CD8-positive, alpha-beta memory T cell (primary cell): ENCODE measurements around the gene COQ9. TPM values are rescaled to one million over a fixed set of nuclear protein-coding genes. Genes with fewer than 3 reads are reported as not detected.
A peak's percentile ranks its signal among the peaks of the same experiment; 100 is the strongest.

Experiments
- CTCF ChIA-PET: fragments of 350-600 bp; sonication (Branson Sonifier 250); formaldehyde crosslinking; loops from one replicate; lab custom pipeline; 2021; ENCODE audit warnings: antibody characterized with exemption; lab: Charles Lee
- POLR2A ChIA-PET: fragments of 350-600 bp; sonication (Branson Sonifier 250); formaldehyde crosslinking; loops from one replicate; lab custom pipeline; 2021; ENCODE audit warnings: antibody characterized with exemption; lab: Charles Lee
- DNase-seq, 5 donors: peaks; one replicate each; pipeline versions ENCODE4 v3.0.0 to v3.0.0-alpha.2; 2020 to 2022; ENCODE audit warnings: mixed read lengths in 1 of 5
- H3K27ac ChIP-seq: one replicate; pipeline ENCODE4 v1.7.0; 2013; ENCODE audit warnings: low read depth, mild to moderate bottlenecking, low read length, moderate library complexity
- H3K27me3 ChIP-seq: 2 replicates; pipeline ENCODE4 v1.7.0; 2013; ENCODE audit warnings: low read length, mild to moderate bottlenecking; ENCODE audit not compliant: insufficient read depth, poor library complexity, severe bottlenecking
- H3K36me3 ChIP-seq: 2 replicates; pipeline ENCODE4 v1.7.0; 2013; ENCODE audit warnings: mild to moderate bottlenecking, low read length, moderate library complexity; ENCODE audit not compliant: insufficient read depth
- H3K4me1 ChIP-seq: 2 replicates; pipeline ENCODE4 v1.7.0; 2013; ENCODE audit warnings: mild to moderate bottlenecking, low read length, moderate library complexity; ENCODE audit not compliant: insufficient read depth
- H3K4me3 ChIP-seq: 2 replicates; pipeline ENCODE4 v1.7.0; 2013; ENCODE audit warnings: mild to moderate bottlenecking, low read length
- H3K9me3 ChIP-seq: 2 replicates; pipeline ENCODE4 v1.7.0; 2013; ENCODE audit warnings: mild to moderate bottlenecking, low read length
- H3K27ac Mint-ChIP-seq, 8 donors: one replicate each; pipeline ENCODE4 v1.8.0; 2020 to 2021; ENCODE audit warnings: mixed read lengths in 8 of 8, mild to moderate bottlenecking in 6 of 8, inconsistent platforms in 3 of 8, moderate library complexity in 3 of 8
- H3K27me3 Mint-ChIP-seq, 2 donors: one replicate each; pipeline ENCODE4 v1.8.0; 2020 to 2021; ENCODE audit warnings: mixed read lengths in 2 of 2, mild to moderate bottlenecking in 1 of 2, moderate library complexity in 1 of 2
- H3K36me3 Mint-ChIP-seq, 3 donors: one replicate each; pipeline ENCODE4 v1.8.0; 2020 to 2021; ENCODE audit warnings: mixed read lengths in 3 of 3, inconsistent platforms in 1 of 3, mild to moderate bottlenecking in 1 of 3
- H3K4me1 Mint-ChIP-seq, 3 donors: one replicate each; pipeline ENCODE4 v1.8.0; 2020 to 2021; ENCODE audit warnings: mixed read lengths in 3 of 3, inconsistent platforms in 1 of 3, mild to moderate bottlenecking in 1 of 3
- H3K4me3 Mint-ChIP-seq, 7 donors: one replicate each; pipeline ENCODE4 v1.8.0; 2020 to 2021; ENCODE audit warnings: mixed read lengths in 7 of 7, mild to moderate bottlenecking in 6 of 7, moderate library complexity in 4 of 7, inconsistent platforms in 2 of 7
- H3K9me3 Mint-ChIP-seq, 5 donors: one replicate each; pipeline ENCODE4 v1.8.0; 2020 to 2022; ENCODE audit warnings: mixed read lengths in 5 of 5, mild to moderate bottlenecking in 3 of 5, moderate library complexity in 2 of 5, inconsistent platforms in 1 of 5
- polyA plus RNA-seq: library from polyadenylated mRNA; unstranded; fragments of 300-500 nt; fragmentation: Illumina TruSeq; gene quantifications from one replicate; pipeline ENCODE4 v1.2.3, GENCODE V29; 2021
- total RNA-seq, 2 experiments: library from RNA; stranded (reverse); gene quantifications; one replicate each; pipeline ENCODE4 v1.2.3, GENCODE V29; 2021

Gene COQ9
- total and polyA plus RNA-seq, 3 experiments from 2014 or later: 28.4 to 51.9 (median 50.5) TPM

DNA sequence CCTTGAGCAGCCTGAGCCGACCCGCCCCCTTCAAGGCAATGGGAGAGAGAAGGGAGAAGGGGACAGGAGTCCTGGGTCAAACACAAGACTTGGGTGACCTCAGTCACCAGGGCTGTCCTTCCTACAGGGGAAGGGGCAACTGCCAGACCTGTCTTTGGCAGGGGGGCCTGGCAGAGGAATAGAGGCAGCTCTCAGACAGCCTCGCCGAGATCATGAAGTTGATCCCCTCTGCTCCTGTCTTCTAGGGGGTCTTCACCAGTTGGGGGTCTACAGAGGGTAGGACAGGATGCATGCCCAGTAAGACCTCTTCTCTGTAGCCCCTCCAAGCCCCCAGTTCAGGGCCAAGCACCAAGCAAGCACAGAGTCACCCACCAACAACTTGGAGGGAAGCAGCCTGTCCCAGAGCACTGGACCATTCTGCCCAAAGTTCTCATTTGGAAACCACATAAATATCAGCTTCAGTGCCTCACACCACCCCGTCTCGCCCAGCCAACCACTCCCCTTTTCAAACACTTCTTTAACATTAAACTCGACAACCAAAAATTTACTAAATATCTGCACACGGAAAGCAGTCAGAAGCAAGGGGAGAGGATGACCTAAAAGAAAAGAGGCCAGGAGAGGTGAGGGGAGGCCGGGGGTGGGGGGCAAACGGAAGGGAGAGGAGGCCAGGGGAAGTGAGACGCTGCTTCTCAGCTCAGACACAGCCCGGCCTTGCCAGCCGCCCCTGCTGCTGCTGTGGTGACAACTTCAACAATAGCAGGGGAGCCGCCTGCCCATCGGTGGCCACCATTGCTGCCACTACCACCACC lies 31.3 kb downstream of the COQ9 start:
- H3K4me3 Mint-ChIP-seq: no peak overlapping the region
- H3K27ac ChIP-seq: no peak overlapping the region
- no peaks in the 10 kb centered on the region for H3K27me3 ChIP-seq
- H3K27me3 Mint-ChIP-seq: no peaks in the 10 kb centered on the region
- ChIA-PET POLR2A (no interaction called here), CTCF (interaction anchor here (1.4 kb wide), 1 partner anchor 16 kb away, joined by 3 read pairs; the partner anchor contains the start of gene POLR2C)
- no peaks in the 10 kb centered on the region for H3K36me3 ChIP-seq
- no peak for DNase-seq
- H3K9me3 ChIP-seq: no peaks in the 10 kb centered on the region
- peaks cover 7 to 24% (median 8%) of the 10 kb centered on the region in 3 donors for H3K4me1 Mint-ChIP-seq
- H3K36me3 Mint-ChIP-seq: peaks cover 0 to 2% (median 0%) of the 10 kb centered on the region in 3 donors
- H3K4me3 ChIP-seq: no peak overlapping the region
- H3K9me3 Mint-ChIP-seq: no peaks in the 10 kb centered on the region
- H3K4me1 ChIP-seq: peaks cover 16% of the 10 kb centered on the region
- peak overlapping the region in 1 of 8 donors; percentile 57 for H3K27ac Mint-ChIP-seq

DNA sequence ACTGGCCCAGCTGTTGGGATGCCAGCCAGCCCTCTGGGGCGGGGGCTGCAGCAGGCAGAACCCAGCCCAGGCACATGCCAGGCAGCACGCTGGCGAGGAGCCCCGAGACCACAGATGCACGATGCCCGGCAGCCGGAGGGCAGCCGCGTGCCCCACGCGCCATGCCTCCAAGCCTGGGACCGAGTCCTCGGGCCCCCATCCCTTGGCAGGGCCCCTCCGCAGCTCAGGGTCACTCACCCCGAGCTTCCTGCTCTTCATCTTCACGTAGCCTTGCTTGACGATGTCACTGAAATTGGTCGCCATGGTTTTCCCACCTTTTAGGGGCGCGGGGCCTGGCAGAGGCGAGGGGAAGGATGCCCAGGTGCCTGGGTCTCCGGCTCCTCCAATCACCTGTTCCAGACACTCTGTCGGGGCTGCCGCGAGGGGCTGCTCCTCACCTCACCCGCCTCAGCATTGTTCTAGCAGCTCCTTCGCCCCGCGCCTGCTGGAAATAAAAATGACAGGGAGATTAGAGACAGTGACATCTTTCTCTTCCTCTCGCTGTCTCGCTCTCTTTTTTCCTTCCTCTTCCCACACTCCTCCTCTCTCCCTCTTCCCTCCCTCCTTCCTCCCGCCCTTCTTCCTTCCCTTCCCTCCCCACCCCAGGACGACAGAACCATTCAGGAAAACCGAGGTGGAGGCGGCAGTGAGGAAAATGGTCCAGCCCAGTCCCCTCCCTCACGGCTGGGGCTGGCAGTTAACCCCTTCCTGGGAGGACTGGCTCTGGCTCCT lies 32.1 kb downstream of the COQ9 start:
- no peaks in the 10 kb centered on the region for H3K9me3 Mint-ChIP-seq
- H3K4me1 ChIP-seq: peaks cover 16% of the 10 kb centered on the region
- no peaks in the 10 kb centered on the region for H3K27me3 ChIP-seq
- peaks cover 8 to 24% (median 8%) of the 10 kb centered on the region in 3 donors for H3K4me1 Mint-ChIP-seq
- H3K9me3 ChIP-seq: no peaks in the 10 kb centered on the region
- no peak overlapping the region for H3K4me3 ChIP-seq
- ChIA-PET POLR2A (no interaction called here), CTCF (interaction anchor here (1.2 to 1.4 kb wide), 2 partner anchors 16 to 17 kb away, joined by 3 read pairs; partner anchors contain the start of gene POLR2C)
- H3K36me3 Mint-ChIP-seq: peaks cover 0 to 2% (median 0%) of the 10 kb centered on the region in 3 donors
- H3K4me3 Mint-ChIP-seq: no peak overlapping the region
- DNase-seq: no peak
- no peaks in the 10 kb centered on the region for H3K36me3 ChIP-seq
- H3K27me3 Mint-ChIP-seq: no peaks in the 10 kb centered on the region
- peak overlapping the region in 1 of 8 donors; percentile 68 for H3K27ac Mint-ChIP-seq
- H3K27ac ChIP-seq: peak overlapping the region; percentile 24

DNA sequence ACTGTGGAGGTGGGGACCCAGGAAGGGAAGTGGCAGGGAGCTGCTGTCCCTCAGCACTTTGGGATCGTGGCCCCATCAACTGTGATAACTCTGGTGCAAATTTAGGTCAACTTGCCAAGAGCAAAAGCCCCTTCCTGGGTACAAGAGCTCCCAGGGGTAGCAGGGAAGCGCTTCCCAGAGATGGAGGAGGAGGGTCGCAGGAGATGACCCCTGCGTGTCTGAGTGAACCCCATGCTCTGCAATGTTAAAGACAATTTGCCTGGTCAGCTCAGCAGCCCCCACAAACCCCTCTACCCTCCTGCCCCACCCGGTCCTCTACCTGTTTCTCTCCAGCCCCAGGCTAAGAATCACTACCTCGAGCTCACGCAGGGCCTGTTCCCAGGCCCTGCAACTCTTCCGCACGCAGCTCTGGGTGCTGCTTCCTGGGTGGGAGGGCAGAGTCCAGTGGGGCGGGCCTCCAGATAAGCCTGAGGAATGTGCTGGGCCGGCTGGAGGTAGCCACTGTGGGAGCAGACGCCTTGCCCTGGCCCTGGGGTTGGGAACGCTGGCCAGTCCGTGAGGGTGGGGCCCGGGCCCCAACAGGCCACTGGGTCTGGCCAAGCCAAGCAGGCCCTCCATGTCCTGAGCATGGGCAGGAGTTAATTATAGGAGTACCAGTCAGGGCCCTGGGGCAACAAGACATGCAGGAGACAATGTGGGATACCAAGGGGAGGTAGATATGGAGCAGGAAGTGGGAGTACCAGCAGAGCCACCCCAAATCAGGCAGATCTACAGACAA lies 32.9 kb downstream of the COQ9 start:
- H3K36me3 ChIP-seq: no peaks in the 10 kb centered on the region
- Mint-ChIP-seq H3K4me3 (no peak overlapping the region), H3K36me3 (peaks cover 0 to 2% (median 0%) of the 10 kb centered on the region in 3 donors), H3K27me3 (no peaks in the 10 kb centered on the region), H3K4me1 (peaks cover 13 to 29% (median 14%) of the 10 kb centered on the region in 3 donors), H3K9me3 (no peaks in the 10 kb centered on the region), H3K27ac (peak overlapping the region in 1 of 8 donors; percentile 68)
- H3K4me3 ChIP-seq: no peak overlapping the region
- H3K27ac ChIP-seq: peak overlapping the region; percentile 24
- peaks cover 17% of the 10 kb centered on the region for H3K4me1 ChIP-seq
- ChIA-PET CTCF (interaction anchor here (1.2 to 1.9 kb wide), 2 partner anchors 18 to 39 kb away, joined by 3 to 10 read pairs; partner anchors contain the start of gene POLR2C), POLR2A (no interaction called here)
- no peaks in the 10 kb centered on the region for H3K27me3 ChIP-seq
- H3K9me3 ChIP-seq: no peaks in the 10 kb centered on the region
- no peak for DNase-seq

DNA sequence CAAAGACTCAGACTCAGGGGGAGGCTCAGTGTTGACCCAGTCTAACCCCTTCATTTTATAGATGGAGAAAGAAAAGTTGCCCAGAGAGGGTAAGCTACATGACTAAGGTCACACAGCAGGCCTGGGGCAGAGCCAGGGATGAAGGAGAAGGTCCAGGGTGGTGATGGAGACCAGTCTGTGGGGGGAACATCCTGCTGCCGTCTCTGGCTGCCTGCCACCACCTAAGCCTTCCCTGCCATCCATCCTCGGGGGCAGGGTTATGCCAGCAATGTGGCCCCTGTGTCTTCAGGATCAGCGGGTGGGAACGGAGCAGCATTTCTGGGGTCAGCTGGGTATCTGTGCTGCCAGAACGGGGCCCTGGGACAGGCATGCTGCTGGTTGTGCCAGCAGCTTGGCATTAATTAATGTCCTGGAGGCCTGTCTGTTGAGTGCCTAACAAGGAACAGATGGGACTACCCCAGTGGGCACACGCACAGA lies 33.5 kb downstream of the COQ9 start:
- Histone ChIP-seq H3K27me3 (no peaks in the 10 kb centered on the region), H3K4me3 (no peak overlapping the region), H3K27ac (no peak overlapping the region), H3K4me1 (peaks cover 19% of the 10 kb centered on the region), H3K36me3 (no peaks in the 10 kb centered on the region), H3K9me3 (no peaks in the 10 kb centered on the region)
- no peaks in the 10 kb centered on the region for H3K27me3 Mint-ChIP-seq
- H3K4me1 Mint-ChIP-seq: peaks cover 20 to 33% (median 20%) of the 10 kb centered on the region in 3 donors
- DNase-seq: no peak
- H3K4me3 Mint-ChIP-seq: peak overlapping the region in 1 of 7 donors; percentile 63
- POLR2A ChIA-PET: no interaction called here
- peaks cover 0 to 4% (median 0%) of the 10 kb centered on the region in 3 donors for H3K36me3 Mint-ChIP-seq
- H3K9me3 Mint-ChIP-seq: no peaks in the 10 kb centered on the region
- CTCF ChIA-PET: interaction anchor here (0.8 to 1.9 kb wide), 3 partner anchors 18 to 56 kb away, joined by 3 to 10 read pairs (median 4); partner anchors contain the start of genes CCDC102A and POLR2C
- no peak overlapping the region for H3K27ac Mint-ChIP-seq

DNA sequence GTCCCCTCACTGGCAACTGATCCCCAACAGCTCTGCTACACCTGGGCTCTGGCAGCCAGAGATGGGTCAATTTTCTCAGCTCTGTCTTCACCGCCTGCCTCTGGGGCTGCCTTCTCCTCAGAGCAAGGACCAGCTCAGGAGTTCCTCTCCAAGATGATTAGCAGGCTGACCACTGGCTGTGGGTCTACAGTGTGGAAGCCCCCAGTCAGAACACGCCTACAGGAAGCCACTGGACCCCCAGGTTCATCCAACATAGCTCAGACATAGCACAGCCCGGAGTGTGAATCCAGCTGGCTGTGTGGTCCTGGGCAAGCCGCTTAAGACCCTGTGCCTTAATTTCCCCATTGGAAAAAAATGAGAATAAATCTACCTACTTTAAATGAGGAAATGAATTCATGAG lies 34.1 kb downstream of the COQ9 start:
- Histone ChIP-seq H3K27me3 (no peaks in the 10 kb centered on the region), H3K9me3 (no peaks in the 10 kb centered on the region), H3K4me3 (no peak overlapping the region), H3K4me1 (peaks cover 15% of the 10 kb centered on the region), H3K27ac (no peak overlapping the region), H3K36me3 (no peaks in the 10 kb centered on the region)
- no peaks in the 10 kb centered on the region for H3K27me3 Mint-ChIP-seq
- ChIA-PET CTCF (interaction anchor here (0.8 to 1.9 kb wide), 3 partner anchors 19 to 55 kb away, joined by 3 to 10 read pairs (median 4); partner anchors contain the start of genes CCDC102A and POLR2C), POLR2A (no interaction called here)
- DNase-seq: no peak
- H3K4me3 Mint-ChIP-seq: no peak overlapping the region
- no peaks in the 10 kb centered on the region for H3K9me3 Mint-ChIP-seq
- no peak overlapping the region for H3K27ac Mint-ChIP-seq
- peaks cover 0 to 5% (median 0%) of the 10 kb centered on the region in 3 donors for H3K36me3 Mint-ChIP-seq
- H3K4me1 Mint-ChIP-seq: peaks cover 16 to 30% (median 16%) of the 10 kb centered on the region in 3 donors

DNA sequence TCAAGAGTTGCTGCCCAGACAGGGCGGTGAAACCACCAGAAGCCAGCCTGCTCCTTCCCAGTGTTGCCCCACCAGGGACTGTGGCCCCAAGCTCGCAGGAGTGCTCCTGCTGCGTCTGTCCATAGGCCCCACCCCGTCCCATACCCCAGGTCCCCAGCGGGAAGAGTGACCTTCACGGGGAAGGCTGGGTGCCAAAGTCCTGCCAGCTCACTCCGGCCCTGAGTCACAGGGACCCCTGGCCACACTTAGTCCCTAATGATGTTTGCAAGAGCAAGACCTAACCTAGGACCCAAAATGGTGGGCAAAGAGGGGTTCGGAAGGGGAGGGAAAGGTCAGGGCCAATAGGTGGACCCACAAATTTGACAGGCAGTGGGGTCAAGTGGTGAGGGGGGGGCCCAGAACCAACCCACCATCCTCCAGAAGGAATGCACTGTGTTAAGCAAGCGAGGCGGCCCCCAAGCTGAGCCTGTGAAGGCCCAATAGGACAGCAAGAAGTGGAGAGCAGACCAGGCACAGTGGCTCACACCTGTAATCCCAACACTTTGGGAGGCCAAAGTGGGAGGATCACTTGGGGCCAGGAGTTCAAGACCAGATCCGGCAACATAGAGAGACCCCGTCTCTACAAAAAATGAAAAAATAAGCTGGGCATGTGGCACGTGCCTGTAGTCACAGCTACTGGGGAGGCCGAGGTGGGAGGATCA lies 35.7 kb downstream of the COQ9 start:
- Mint-ChIP-seq H3K36me3 (peaks cover 0 to 5% (median 0%) of the 10 kb centered on the region in 3 donors), H3K27me3 (no peaks in the 10 kb centered on the region), H3K4me1 (peaks cover 22 to 30% (median 23%) of the 10 kb centered on the region in 3 donors), H3K4me3 (no peak overlapping the region), H3K9me3 (no peaks in the 10 kb centered on the region), H3K27ac (peak overlapping the region in 1 of 8 donors; percentile 27)
- H3K4me1 ChIP-seq: peaks cover 14% of the 10 kb centered on the region
- H3K4me3 ChIP-seq: no peak overlapping the region
- H3K27ac ChIP-seq: no peak overlapping the region
- no peaks in the 10 kb centered on the region for H3K36me3 ChIP-seq
- H3K9me3 ChIP-seq: no peaks in the 10 kb centered on the region
- ChIA-PET CTCF (interaction anchor here (0.7 to 1.9 kb wide), 3 partner anchors 10 to 54 kb away, joined by 3 to 5 read pairs (median 4); no protein-coding TSS in a partner anchor), POLR2A (no interaction called here)
- DNase-seq: no peak
- H3K27me3 ChIP-seq: no peaks in the 10 kb centered on the region
